ENCODE measurements around the gene HSPA1L.
A peak's percentile ranks its signal among the peaks of the same experiment; 100 is the strongest.

The HSPA1L gene

DNA sequence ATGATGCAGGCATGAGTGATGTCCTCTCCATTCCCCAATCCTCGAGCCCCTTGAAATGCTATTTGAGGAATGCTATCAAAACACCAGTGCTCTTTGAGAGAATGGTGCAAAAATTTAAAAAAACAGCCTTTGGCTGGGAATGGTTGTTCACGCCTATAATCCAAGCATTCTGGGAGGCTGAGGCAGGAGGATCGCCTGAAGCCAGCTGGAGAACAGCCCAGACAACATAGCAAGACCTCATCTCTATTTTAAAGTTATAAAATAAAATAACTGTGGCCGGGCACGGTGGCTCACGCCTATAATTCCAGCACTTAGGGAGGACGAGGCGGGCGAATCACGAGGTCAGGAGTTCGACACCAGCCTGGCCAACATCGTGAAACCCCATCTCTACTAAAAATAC, 15.3 kb downstream of the HSPA1L start:
- H3K9me3 Mint-ChIP-seq: no peaks in the 10 kb centered on the region
- H3K4me1 Mint-ChIP-seq: no peaks in the 10 kb centered on the region
- no peaks in the 10 kb centered on the region for H3K27me3 Mint-ChIP-seq (ENCODE audit: low read depth)
- no peak overlapping the region for H3K4me3 Mint-ChIP-seq
- no peak overlapping the region for H3K27ac Mint-ChIP-seq
- H3K36me3 Mint-ChIP-seq (ENCODE audit: low read depth): peaks cover 9% of the 10 kb centered on the region
- TF ChIP-seq, protein P1, sequence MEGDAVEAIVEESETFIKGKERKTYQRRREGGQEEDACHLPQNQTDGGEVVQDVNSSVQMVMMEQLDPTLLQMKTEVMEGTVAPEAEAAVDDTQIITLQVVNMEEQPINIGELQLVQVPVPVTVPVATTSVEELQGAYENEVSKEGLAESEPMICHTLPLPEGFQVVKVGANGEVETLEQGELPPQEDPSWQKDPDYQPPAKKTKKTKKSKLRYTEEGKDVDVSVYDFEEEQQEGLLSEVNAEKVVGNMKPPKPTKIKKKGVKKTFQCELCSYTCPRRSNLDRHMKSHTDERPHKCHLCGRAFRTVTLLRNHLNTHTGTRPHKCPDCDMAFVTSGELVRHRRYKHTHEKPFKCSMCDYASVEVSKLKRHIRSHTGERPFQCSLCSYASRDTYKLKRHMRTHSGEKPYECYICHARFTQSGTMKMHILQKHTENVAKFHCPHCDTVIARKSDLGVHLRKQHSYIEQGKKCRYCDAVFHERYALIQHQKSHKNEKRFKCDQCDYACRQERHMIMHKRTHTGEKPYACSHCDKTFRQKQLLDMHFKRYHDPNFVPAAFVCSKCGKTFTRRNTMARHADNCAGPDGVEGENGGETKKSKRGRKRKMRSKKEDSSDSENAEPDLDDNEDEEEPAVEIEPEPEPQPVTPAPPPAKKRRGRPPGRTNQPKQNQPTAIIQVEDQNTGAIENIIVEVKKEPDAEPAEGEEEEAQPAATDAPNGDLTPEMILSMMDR (IDR thresholded peaks at IDR 0.05; ENCODE audit: unreplicated experiment in 3 of 3): no peak

DNA sequence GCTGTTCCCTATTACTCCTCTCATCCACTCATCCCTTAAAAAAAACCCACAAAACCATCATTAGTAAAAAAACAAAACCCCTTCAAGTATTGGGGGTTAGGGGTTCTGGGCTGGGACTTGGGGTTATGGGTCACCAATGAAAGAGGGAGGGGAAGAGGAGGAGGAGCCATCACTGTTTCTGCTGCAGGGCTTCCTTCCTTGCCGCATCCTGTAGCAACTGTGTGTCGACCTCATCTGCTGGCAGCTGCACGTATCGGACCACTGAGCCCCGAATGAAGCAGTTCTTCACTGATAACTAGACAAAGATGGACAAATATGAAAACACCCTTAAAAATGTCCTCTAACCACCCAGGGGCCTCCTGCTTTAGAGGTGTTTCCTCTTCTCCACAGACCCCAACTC, 17.5 kb downstream of the HSPA1L start:
- peak overlapping the region; percentile 54 to 74 (median 55) for H3K27ac Mint-ChIP-seq

DNA sequence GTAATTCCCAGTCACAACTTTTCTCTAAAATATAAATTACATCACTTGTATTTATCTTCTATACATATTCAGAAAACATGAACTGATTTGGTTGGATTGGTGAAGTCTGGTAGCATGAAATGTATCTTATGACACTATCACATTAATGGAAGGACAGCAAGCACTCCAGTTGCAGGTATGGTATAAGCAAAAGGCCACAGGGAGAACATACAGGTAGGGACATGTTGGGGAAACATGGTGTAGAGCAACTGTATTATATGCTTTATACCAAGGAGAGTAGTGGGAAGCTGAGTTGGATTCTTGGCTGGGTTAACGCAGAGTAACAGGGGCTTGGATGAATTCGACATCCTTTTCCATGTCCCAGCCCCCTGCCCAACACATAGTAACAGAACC, 18.1 kb downstream of the HSPA1L start:
- Mint-ChIP-seq H3K9me3 (no peaks in the 10 kb centered on the region), H3K36me3 (ENCODE audit: low read depth) (peaks cover 8% of the 10 kb centered on the region), H3K4me1 (peaks cover 16% of the 10 kb centered on the region), H3K27me3 (ENCODE audit: low read depth) (no peaks in the 10 kb centered on the region), H3K4me3 (peak overlapping the region; percentile 42 to 75 (median 60)), H3K27ac (peak overlapping the region; percentile 54 to 74 (median 55))
- TF ChIP-seq, protein P1 (IDR thresholded peaks at IDR 0.05; ENCODE audit: unreplicated experiment in 3 of 3): no peak

More for the DNA sequence above, 17.5 kb downstream of the HSPA1L start:
- H3K9me3 Mint-ChIP-seq: no peaks in the 10 kb centered on the region
- H3K27me3 Mint-ChIP-seq (ENCODE audit: low read depth): no peaks in the 10 kb centered on the region
- peaks cover 10% of the 10 kb centered on the region for H3K4me1 Mint-ChIP-seq
- H3K36me3 Mint-ChIP-seq (ENCODE audit: low read depth): peaks cover 4% of the 10 kb centered on the region
- peak overlapping the region; percentile 23 to 71 (median 42) for H3K4me3 Mint-ChIP-seq
- TF ChIP-seq, protein P1 (IDR thresholded peaks at IDR 0.05; ENCODE audit: unreplicated experiment in 3 of 3): no peak

DNA sequence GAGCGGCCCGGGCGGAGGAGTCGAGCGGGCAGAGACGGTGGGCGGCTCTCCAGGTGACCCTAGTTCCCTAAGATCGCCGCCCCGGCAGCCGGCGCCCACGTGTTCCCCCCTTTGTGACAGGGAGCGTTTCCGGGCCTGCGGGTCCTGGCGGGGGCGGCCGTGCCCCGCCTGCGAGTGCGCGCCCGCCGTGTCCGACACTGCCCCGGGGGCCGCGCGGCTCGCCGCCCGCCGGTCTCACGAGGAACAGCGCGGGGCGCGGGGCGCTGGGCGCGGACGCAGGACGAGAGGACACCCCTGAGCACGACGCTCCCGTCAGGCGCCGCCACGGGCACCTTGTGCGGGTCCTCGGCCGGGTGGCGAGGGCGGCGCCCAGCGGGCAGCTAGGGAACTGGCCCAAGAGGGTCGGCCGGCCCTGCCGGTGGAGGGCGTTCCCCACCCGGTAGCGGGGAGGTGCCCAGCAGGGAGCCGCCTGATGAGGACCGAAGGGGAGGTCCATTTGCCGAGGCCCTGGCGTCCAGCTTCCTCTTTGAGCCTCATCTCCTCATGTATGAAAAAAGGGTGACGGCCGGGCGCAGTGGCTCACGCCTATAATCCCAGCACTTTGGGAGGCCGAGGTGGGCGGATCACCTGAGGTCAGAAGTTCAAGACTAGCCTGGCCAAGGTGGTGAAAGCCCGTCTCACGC, 19.3 kb downstream of the HSPA1L start, which contains the start of gene VARS1:
Gene VARS1, minus strand, starts transcription at position 137 of the 683 bp plus-strand sequence. CDS start 535 bp downstream, outside the sequence.
- Mint-ChIP-seq H3K27ac (peak within 1 kb of the TSS; percentile 99 to 100 (median 100)), H3K4me1 (peaks cover 23% of the 10 kb centered on the region), H3K36me3 (ENCODE audit: low read depth) (peaks cover 12% of the 10 kb centered on the region), H3K4me3 (peak within 1 kb of the TSS; percentile 94 to 100 (median 98)), H3K27me3 (ENCODE audit: low read depth) (no peaks in the 10 kb centered on the region), H3K9me3 (no peaks in the 10 kb centered on the region)
- TF ChIP-seq, protein P1 (IDR thresholded peaks at IDR 0.05; ENCODE audit: unreplicated experiment in 3 of 3): peak; percentile 79 to 90 (median 81)

DNA sequence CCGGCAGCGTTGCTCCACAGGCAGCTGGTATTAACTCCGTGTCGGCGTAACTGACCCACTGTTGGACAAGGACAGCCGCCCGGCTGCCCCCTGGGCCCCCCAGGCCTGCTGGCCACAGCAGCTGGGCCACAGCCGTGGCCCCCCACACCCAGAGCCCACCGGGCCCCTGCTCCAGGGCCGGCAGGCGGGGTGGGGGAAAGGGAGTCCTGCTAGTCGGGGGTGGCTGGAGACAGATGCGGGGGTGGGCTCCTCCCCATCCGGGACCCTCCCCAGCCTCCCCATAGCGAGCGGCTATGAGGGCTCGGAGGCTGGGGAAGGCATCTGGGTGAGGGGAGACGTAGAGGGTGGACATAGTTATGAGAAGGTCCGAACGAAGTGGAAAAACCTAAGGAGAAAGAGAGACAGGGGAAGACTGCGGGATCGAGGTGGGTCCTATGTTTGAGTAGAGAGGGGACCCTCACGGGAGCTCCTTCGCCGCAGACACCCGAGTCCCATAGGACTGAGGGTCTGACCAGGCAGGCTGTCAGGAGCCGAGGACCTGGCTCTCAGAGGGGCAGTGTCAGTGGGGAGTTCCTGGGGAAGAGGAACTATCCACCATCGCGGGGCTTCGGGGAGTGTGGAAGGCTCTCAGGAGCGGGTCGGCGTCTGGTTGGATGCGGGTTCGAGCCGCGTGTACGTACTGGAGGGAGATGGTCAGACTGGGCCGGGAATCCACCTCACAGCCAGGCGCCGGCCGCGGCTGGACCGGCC, 20.0 kb downstream of the HSPA1L start:
- H3K27ac Mint-ChIP-seq: peak overlapping the region; percentile 99 to 100 (median 100)

More for the DNA sequence above, 20.0 kb downstream of the HSPA1L start:
- H3K27me3 Mint-ChIP-seq (ENCODE audit: low read depth): no peaks in the 10 kb centered on the region
- H3K9me3 Mint-ChIP-seq: no peaks in the 10 kb centered on the region
- H3K4me3 Mint-ChIP-seq: peak overlapping the region; percentile 94 to 100 (median 98)
- peaks cover 16% of the 10 kb centered on the region for H3K36me3 Mint-ChIP-seq (ENCODE audit: low read depth)
- H3K4me1 Mint-ChIP-seq: peaks cover 27% of the 10 kb centered on the region
- TF ChIP-seq, protein P1 (IDR thresholded peaks at IDR 0.05; ENCODE audit: unreplicated experiment in 3 of 3): no peak

Measured in nephron (organoid).